CD4-positive, alpha-beta T cell treated with Interleukin-17A for 4 hours (primary cell): ENCODE measurements around the gene HDGFL2.

Experiments
- DNase-seq: peaks from one replicate; pipeline ENCODE4 v3.0.0-alpha.2; 2020; ENCODE audit warnings: mixed read lengths

The HDGFL2 gene

GRCh38 chr19:4445963-4446703, 26.0 kb upstream of the HDGFL2 start:
- DNase-seq, result no peak

GRCh38 chr19:4446704-4447200, 25.3 kb upstream of the HDGFL2 start:
- DNase-seq, result no peak

- DNase-seq, result no peak
Observed at GRCh38 chr19:4447327-4448146, 24.6 kb upstream of the HDGFL2 start.

GRCh38 chr19:4448147-4448985, 23.7 kb upstream of the HDGFL2 start:
- DNase-seq, result no peak

- DNase-seq, result no peak
Observed at GRCh38 chr19:4449022-4449638, 23.0 kb upstream of the HDGFL2 start.

- DNase-seq, result no peak
Observed at GRCh38 chr19:4449639-4450028, 22.5 kb upstream of the HDGFL2 start.

GRCh38 chr19:4452230-4452990, 19.7 kb upstream of the HDGFL2 start:
- no peak for DNase-seq

GRCh38 chr19:4453232-4454179, 18.6 kb upstream of the HDGFL2 start:
- no peak for DNase-seq

GRCh38 chr19:4454747-4455718, 17.1 kb upstream of the HDGFL2 start:
- DNase-seq, result no peak

GRCh38 chr19:4455719-4456475, 16.2 kb upstream of the HDGFL2 start:
- no peak for DNase-seq

- no peak for DNase-seq
Observed at GRCh38 chr19:4456476-4456842, 15.6 kb upstream of the HDGFL2 start.

- DNase-seq, result peak; percentile 71
Observed at GRCh38 chr19:4456843-4457653, 15.0 kb upstream of the HDGFL2 start.

- DNase-seq, result peak; percentile 98
Observed at GRCh38 chr19:4457654-4458395, 14.3 kb upstream of the HDGFL2 start, which contains the start of gene UBXN6. TSS of gene UBXN6 (minus strand) at chr19:4457794. CDS start at chr19:4457697, 97 bp downstream.

GRCh38 chr19:4464815-4465581, 7.1 kb upstream of the HDGFL2 start:
- DNase-seq, result no peak

- no peak for DNase-seq
Observed at GRCh38 chr19:4467835-4468234, 4.3 kb upstream of the HDGFL2 start.
